ENCODE results near the gene CABP5.

Gene CABP5

DNA sequence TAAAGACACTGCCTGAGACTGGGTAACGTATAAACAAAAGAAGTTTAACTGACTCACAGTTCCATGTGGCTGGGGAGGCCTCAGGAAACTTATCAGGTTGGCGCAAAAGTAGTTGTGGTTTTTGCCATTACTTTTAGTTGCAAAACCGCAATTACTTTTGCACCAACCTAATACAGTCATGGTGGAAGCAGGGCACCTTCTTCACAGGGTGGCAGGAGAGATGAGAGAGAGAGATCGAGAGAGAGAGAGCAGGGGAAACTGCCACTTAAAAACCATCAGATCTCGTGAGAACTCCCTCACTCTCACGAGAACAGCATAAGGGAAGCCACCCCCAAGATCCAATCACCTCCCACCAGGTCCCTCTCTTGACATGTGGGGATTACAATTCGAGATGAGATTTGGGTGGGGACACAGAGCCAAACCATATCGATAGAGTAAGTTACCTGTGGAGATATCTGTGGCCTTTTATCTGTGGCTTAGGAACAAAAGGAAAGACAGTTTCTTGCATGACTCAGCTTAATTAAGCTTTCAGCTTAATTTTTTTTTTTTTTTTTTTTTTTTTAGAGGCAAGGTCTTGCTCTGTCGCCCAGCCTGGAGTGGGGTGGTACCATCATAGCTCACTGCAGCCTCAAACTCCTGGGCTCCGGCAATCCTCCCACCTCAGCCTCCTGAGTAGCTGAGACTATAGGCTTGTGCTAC lies 7.6 kb upstream of the CABP5 start:
- H3K4me3 ChIP-seq (ENCODE audit: low read length), result no peak overlapping the region
- TF ChIP-seq, protein P1, sequence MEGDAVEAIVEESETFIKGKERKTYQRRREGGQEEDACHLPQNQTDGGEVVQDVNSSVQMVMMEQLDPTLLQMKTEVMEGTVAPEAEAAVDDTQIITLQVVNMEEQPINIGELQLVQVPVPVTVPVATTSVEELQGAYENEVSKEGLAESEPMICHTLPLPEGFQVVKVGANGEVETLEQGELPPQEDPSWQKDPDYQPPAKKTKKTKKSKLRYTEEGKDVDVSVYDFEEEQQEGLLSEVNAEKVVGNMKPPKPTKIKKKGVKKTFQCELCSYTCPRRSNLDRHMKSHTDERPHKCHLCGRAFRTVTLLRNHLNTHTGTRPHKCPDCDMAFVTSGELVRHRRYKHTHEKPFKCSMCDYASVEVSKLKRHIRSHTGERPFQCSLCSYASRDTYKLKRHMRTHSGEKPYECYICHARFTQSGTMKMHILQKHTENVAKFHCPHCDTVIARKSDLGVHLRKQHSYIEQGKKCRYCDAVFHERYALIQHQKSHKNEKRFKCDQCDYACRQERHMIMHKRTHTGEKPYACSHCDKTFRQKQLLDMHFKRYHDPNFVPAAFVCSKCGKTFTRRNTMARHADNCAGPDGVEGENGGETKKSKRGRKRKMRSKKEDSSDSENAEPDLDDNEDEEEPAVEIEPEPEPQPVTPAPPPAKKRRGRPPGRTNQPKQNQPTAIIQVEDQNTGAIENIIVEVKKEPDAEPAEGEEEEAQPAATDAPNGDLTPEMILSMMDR (IDR thresholded peaks at IDR 0.05; ENCODE audit: low read depth, low read length, poor library complexity, severe bottlenecking), result no peak
- no peak for TF ChIP-seq EZH2phosphoT487 (IDR thresholded peaks at IDR 0.05; ENCODE audit: borderline replicate concordance, low read length)
- H4K20me1 ChIP-seq (ENCODE audit: control insufficient read depth, insufficient read depth, low read depth, low read length), result no peaks in the 10 kb centered on the region
- H3K9me2 ChIP-seq (replicated peaks; ENCODE audit: control insufficient read depth, low read length), result no peaks in the 10 kb centered on the region
- H3F3A ChIP-seq (ENCODE audit: control insufficient read depth, insufficient read depth), result no peaks in the 10 kb centered on the region
- H3K36me3 ChIP-seq (ENCODE audit: control insufficient read depth, low read length), result no peaks in the 10 kb centered on the region
- no peak overlapping the region for H3K27ac ChIP-seq (ENCODE audit: low read depth, low read length)
- H3K4me2 ChIP-seq (ENCODE audit: low read length), result no peak overlapping the region
- no peaks in the 10 kb centered on the region for H3K9me3 ChIP-seq (ENCODE audit: control insufficient read depth, insufficient read depth, low read length)
- no peaks in the 10 kb centered on the region for H3K79me2 ChIP-seq (ENCODE audit: control insufficient read depth, low read length)
- H3K4me1 ChIP-seq (ENCODE audit: control insufficient read depth, low read length), result no peaks in the 10 kb centered on the region
- H3K27me3 ChIP-seq (ENCODE audit: control insufficient read depth, low read length), result no peaks in the 10 kb centered on the region

DNA sequence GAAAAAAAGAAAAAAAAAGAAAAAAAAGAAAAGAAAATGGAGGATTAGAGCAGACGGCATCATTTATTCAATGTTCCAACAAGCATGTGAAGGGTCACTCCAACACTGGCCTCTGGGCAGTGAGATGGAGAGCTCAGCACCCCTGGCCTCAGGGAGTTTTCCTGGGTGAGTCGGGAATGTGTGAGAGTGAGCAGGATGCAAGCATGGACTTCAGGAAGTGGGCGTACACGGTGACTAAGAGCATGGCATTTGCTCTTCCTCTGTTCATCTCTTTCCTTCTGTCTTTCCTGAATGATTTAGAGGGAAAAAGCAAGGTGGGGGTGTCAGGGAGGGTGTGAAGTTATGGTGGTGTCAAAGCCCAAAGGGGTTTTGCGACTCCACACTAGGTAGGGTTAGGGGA lies 682 bp upstream of the CABP5 start:
- Histone ChIP-seq H4K20me1 (ENCODE audit: control insufficient read depth, insufficient read depth, low read depth, low read length) (no peaks in the 10 kb centered on the region), H3K4me1 (ENCODE audit: control insufficient read depth, low read length) (no peaks in the 10 kb centered on the region), H3F3A (ENCODE audit: control insufficient read depth, insufficient read depth) (no peaks in the 10 kb centered on the region), H3K79me2 (ENCODE audit: control insufficient read depth, low read length) (no peaks in the 10 kb centered on the region), H3K27me3 (ENCODE audit: control insufficient read depth, low read length) (no peaks in the 10 kb centered on the region), H3K4me2 (ENCODE audit: low read length) (no peak overlapping the region), H3K27ac (ENCODE audit: low read depth, low read length) (no peak overlapping the region), H3K9me3 (ENCODE audit: control insufficient read depth, insufficient read depth, low read length) (peaks cover 3% of the 10 kb centered on the region; the same call in 1 of the 2 replicates), H3K4me3 (ENCODE audit: low read length) (no peak overlapping the region), H3K36me3 (ENCODE audit: control insufficient read depth, low read length) (no peaks in the 10 kb centered on the region), H3K9me2 (replicated peaks; ENCODE audit: control insufficient read depth, low read length) (no peaks in the 10 kb centered on the region)
- TF ChIP-seq, protein P1 (IDR thresholded peaks at IDR 0.05; ENCODE audit: low read depth, low read length, poor library complexity, severe bottlenecking), result no peak
- TF ChIP-seq EZH2phosphoT487 (IDR thresholded peaks at IDR 0.05; ENCODE audit: borderline replicate concordance, low read length), result no peak

DNA sequence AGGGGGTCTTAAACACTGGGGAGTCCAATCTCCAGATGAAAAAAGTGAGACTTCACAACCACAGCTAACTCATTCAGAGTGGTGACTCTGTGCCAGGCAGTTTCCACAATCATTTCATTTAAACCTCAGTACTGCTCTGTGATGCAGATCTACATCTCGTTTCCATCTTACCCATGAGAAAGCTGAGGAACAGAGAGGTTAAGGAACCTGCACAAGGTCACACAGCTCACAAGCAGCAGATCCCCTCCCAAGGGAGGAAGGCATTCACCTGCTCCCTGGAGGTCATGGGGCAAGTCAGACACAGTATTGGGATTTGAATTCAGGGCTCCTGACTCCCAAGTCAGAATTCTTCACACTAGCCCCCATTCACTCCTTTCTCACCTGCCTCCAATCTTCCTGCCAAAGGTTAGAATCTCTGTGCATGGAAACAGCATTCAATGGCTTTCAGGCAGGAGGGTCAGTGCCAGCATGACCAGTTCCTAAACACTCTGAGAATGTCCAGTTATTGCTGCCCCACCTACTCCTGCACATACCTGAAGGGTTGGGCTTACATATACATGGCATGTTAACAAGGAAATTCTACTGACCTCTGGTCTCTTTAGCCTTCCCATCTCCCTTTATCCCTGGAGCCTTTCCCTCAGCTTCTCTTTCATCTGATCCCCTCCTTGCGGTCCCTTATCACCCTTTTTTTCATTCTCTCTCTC lies 1.9 kb downstream of the CABP5 start:
- H3K27me3 ChIP-seq (ENCODE audit: control insufficient read depth, low read length), result no peaks in the 10 kb centered on the region
- no peaks in the 10 kb centered on the region for H3K9me2 ChIP-seq (replicated peaks; ENCODE audit: control insufficient read depth, low read length)
- H4K20me1 ChIP-seq (ENCODE audit: control insufficient read depth, insufficient read depth, low read depth, low read length), result no peaks in the 10 kb centered on the region
- no peaks in the 10 kb centered on the region for H3K4me1 ChIP-seq (ENCODE audit: control insufficient read depth, low read length)
- TF ChIP-seq, protein P1 (IDR thresholded peaks at IDR 0.05; ENCODE audit: low read depth, low read length, poor library complexity, severe bottlenecking), result no peak
- no peak overlapping the region for H3K27ac ChIP-seq (ENCODE audit: low read depth, low read length)
- peaks cover 3% of the 10 kb centered on the region; the same call in 1 of the 2 replicates for H3K9me3 ChIP-seq (ENCODE audit: control insufficient read depth, insufficient read depth, low read length)
- no peaks in the 10 kb centered on the region for H3F3A ChIP-seq (ENCODE audit: control insufficient read depth, insufficient read depth)
- no peaks in the 10 kb centered on the region for H3K79me2 ChIP-seq (ENCODE audit: control insufficient read depth, low read length)
- no peak overlapping the region for H3K4me3 ChIP-seq (ENCODE audit: low read length)
- no peaks in the 10 kb centered on the region for H3K36me3 ChIP-seq (ENCODE audit: control insufficient read depth, low read length)
- no peak overlapping the region for H3K4me2 ChIP-seq (ENCODE audit: low read length)
